CD8-positive, alpha-beta memory T cell (primary cell): ENCODE results near the gene ADAT3. TPM values are rescaled to one million over a fixed set of nuclear protein-coding genes. Genes with fewer than 3 reads are reported as not detected.
A peak's percentile ranks its signal among the peaks of the same experiment; 100 is the strongest.

Experiments
- CTCF ChIA-PET: fragments of 350-600 bp; sonication (Branson Sonifier 250); formaldehyde crosslinking; loops from one replicate; lab custom pipeline; 2021; ENCODE audit warnings: antibody characterized with exemption; lab: Charles Lee
- POLR2A ChIA-PET: fragments of 350-600 bp; sonication (Branson Sonifier 250); formaldehyde crosslinking; loops from one replicate; lab custom pipeline; 2021; ENCODE audit warnings: antibody characterized with exemption; lab: Charles Lee
- DNase-seq, 5 donors: peaks; one replicate each; pipeline versions ENCODE4 v3.0.0 to v3.0.0-alpha.2; 2020 to 2022; ENCODE audit warnings: mixed read lengths in 1 of 5
- H3K27ac ChIP-seq: one replicate; pipeline ENCODE4 v1.7.0; 2013; ENCODE audit warnings: low read depth, mild to moderate bottlenecking, low read length, moderate library complexity
- H3K27me3 ChIP-seq: 2 replicates; pipeline ENCODE4 v1.7.0; 2013; ENCODE audit warnings: low read length, mild to moderate bottlenecking; ENCODE audit not compliant: insufficient read depth, poor library complexity, severe bottlenecking
- H3K36me3 ChIP-seq: 2 replicates; pipeline ENCODE4 v1.7.0; 2013; ENCODE audit warnings: mild to moderate bottlenecking, low read length, moderate library complexity; ENCODE audit not compliant: insufficient read depth
- H3K4me1 ChIP-seq: 2 replicates; pipeline ENCODE4 v1.7.0; 2013; ENCODE audit warnings: mild to moderate bottlenecking, low read length, moderate library complexity; ENCODE audit not compliant: insufficient read depth
- H3K4me3 ChIP-seq: 2 replicates; pipeline ENCODE4 v1.7.0; 2013; ENCODE audit warnings: mild to moderate bottlenecking, low read length
- H3K9me3 ChIP-seq: 2 replicates; pipeline ENCODE4 v1.7.0; 2013; ENCODE audit warnings: mild to moderate bottlenecking, low read length
- H3K27ac Mint-ChIP-seq, 8 donors: one replicate each; pipeline ENCODE4 v1.8.0; 2020 to 2021; ENCODE audit warnings: mixed read lengths in 8 of 8, mild to moderate bottlenecking in 6 of 8, inconsistent platforms in 3 of 8, moderate library complexity in 3 of 8
- H3K27me3 Mint-ChIP-seq, 2 donors: one replicate each; pipeline ENCODE4 v1.8.0; 2020 to 2021; ENCODE audit warnings: mixed read lengths in 2 of 2, mild to moderate bottlenecking in 1 of 2, moderate library complexity in 1 of 2
- H3K36me3 Mint-ChIP-seq, 3 donors: one replicate each; pipeline ENCODE4 v1.8.0; 2020 to 2021; ENCODE audit warnings: mixed read lengths in 3 of 3, inconsistent platforms in 1 of 3, mild to moderate bottlenecking in 1 of 3
- H3K4me1 Mint-ChIP-seq, 3 donors: one replicate each; pipeline ENCODE4 v1.8.0; 2020 to 2021; ENCODE audit warnings: mixed read lengths in 3 of 3, inconsistent platforms in 1 of 3, mild to moderate bottlenecking in 1 of 3
- H3K4me3 Mint-ChIP-seq, 7 donors: one replicate each; pipeline ENCODE4 v1.8.0; 2020 to 2021; ENCODE audit warnings: mixed read lengths in 7 of 7, mild to moderate bottlenecking in 6 of 7, moderate library complexity in 4 of 7, inconsistent platforms in 2 of 7
- H3K9me3 Mint-ChIP-seq, 5 donors: one replicate each; pipeline ENCODE4 v1.8.0; 2020 to 2022; ENCODE audit warnings: mixed read lengths in 5 of 5, mild to moderate bottlenecking in 3 of 5, moderate library complexity in 2 of 5, inconsistent platforms in 1 of 5
- polyA plus RNA-seq: library from polyadenylated mRNA; unstranded; fragments of 300-500 nt; fragmentation: Illumina TruSeq; gene quantifications from one replicate; pipeline ENCODE4 v1.2.3, GENCODE V29; 2021
- total RNA-seq, 2 experiments: library from RNA; stranded (reverse); gene quantifications; one replicate each; pipeline ENCODE4 v1.2.3, GENCODE V29; 2021

Gene ADAT3
- total and polyA plus RNA-seq, 3 experiments from 2014 or later, result 4.6 to 6.6 (median 6.3) TPM

GRCh38 chr19:1910177-1910576, 5.0 kb downstream of the ADAT3 start:
- H3K36me3 Mint-ChIP-seq, result peaks cover 0 to 13% (median 0%) of the 10 kb centered on the region in 3 donors
- peak overlapping the region in 4 of 8 donors; percentile 15 to 93 (median 46) for H3K27ac Mint-ChIP-seq
- no peaks in the 10 kb centered on the region for H3K27me3 Mint-ChIP-seq
- H3K36me3 ChIP-seq, result no peaks in the 10 kb centered on the region
- no peak overlapping the region for H3K27ac ChIP-seq
- H3K9me3 Mint-ChIP-seq, result no peaks in the 10 kb centered on the region
- H3K27me3 ChIP-seq, result no peaks in the 10 kb centered on the region
- ChIA-PET POLR2A (no interaction called here), CTCF (interaction anchor here (1.0 kb wide), 1 partner anchor 57 kb away, joined by 3 read pairs; no protein-coding TSS in a partner anchor)
- H3K9me3 ChIP-seq, result no peaks in the 10 kb centered on the region
- no peak for DNase-seq
- peak overlapping the region in 3 of 7 donors; percentile 28 to 37 (median 28) for H3K4me3 Mint-ChIP-seq
- peaks cover 7% of the 10 kb centered on the region for H3K4me1 ChIP-seq
- H3K4me1 Mint-ChIP-seq, result peaks cover 20 to 37% (median 34%) of the 10 kb centered on the region in 3 donors
- no peak overlapping the region for H3K4me3 ChIP-seq

GRCh38 chr19:1911098-1911497, 5.9 kb downstream of the ADAT3 start:
- peak overlapping the region in 4 of 8 donors; percentile 12 to 93 (median 59) for H3K27ac Mint-ChIP-seq
- peak overlapping the region in 1 of 7 donors; percentile 63 for H3K4me3 Mint-ChIP-seq
- no peaks in the 10 kb centered on the region for H3K27me3 Mint-ChIP-seq
- H3K4me1 Mint-ChIP-seq, result peaks cover 15 to 31% (median 26%) of the 10 kb centered on the region in 3 donors
- peaks cover 0 to 10% (median 0%) of the 10 kb centered on the region in 3 donors for H3K36me3 Mint-ChIP-seq
- H3K27me3 ChIP-seq, result no peaks in the 10 kb centered on the region
- H3K27ac ChIP-seq, result no peak overlapping the region
- H3K4me1 ChIP-seq, result peaks cover under 1% of the 10 kb centered on the region
- ChIA-PET CTCF (interaction anchor here (1.2 to 1.5 kb wide), 2 partner anchors 8 to 17 kb away, joined by 3 read pairs; no protein-coding TSS in a partner anchor), POLR2A (no interaction called here)
- no peak overlapping the region for H3K4me3 ChIP-seq
- no peaks in the 10 kb centered on the region for H3K36me3 ChIP-seq
- DNase-seq, result no peak
- no peaks in the 10 kb centered on the region for H3K9me3 ChIP-seq
- no peaks in the 10 kb centered on the region for H3K9me3 Mint-ChIP-seq

GRCh38 chr19:1911995-1912394, 6.8 kb downstream of the ADAT3 start:
- H3K9me3 Mint-ChIP-seq, result no peaks in the 10 kb centered on the region
- no peak overlapping the region for H3K4me3 Mint-ChIP-seq
- ChIA-PET CTCF (interaction anchor here (1.2 to 1.5 kb wide), 3 partner anchors 9 to 86 kb away, joined by 3 read pairs; no protein-coding TSS in a partner anchor), POLR2A (no interaction called here)
- Histone ChIP-seq H3K9me3 (no peaks in the 10 kb centered on the region), H3K4me1 (no peaks in the 10 kb centered on the region), H3K27me3 (no peaks in the 10 kb centered on the region), H3K36me3 (no peaks in the 10 kb centered on the region), H3K27ac (no peak overlapping the region), H3K4me3 (no peak overlapping the region)
- H3K27ac Mint-ChIP-seq, result no peak overlapping the region
- no peaks in the 10 kb centered on the region for H3K27me3 Mint-ChIP-seq
- H3K36me3 Mint-ChIP-seq, result peaks cover 0 to 10% (median 0%) of the 10 kb centered on the region in 3 donors
- peaks cover 15 to 30% (median 26%) of the 10 kb centered on the region in 3 donors for H3K4me1 Mint-ChIP-seq
- no peak for DNase-seq

- POLR2A ChIA-PET, result no interaction called here
- CTCF ChIA-PET, result interaction anchor here (1.2 to 1.5 kb wide), 2 partner anchors 10 to 87 kb away, joined by 3 read pairs; no protein-coding TSS in a partner anchor
These were observed 7.7 kb downstream of the ADAT3 start for GRCh38 chr19:1912760-1913505.

GRCh38 chr19:1913781-1914577, 8.8 kb downstream of the ADAT3 start:
- no peak overlapping the region for H3K4me3 ChIP-seq
- H3K36me3 ChIP-seq, result no peaks in the 10 kb centered on the region
- CTCF ChIA-PET, result no interaction called here
- DNase-seq, result no peak
- H3K27me3 ChIP-seq, result no peaks in the 10 kb centered on the region
- no peak overlapping the region for H3K27ac ChIP-seq
- peaks cover 0 to 25% (median 0%) of the 10 kb centered on the region in 3 donors for H3K36me3 Mint-ChIP-seq
- H3K27me3 Mint-ChIP-seq, result no peaks in the 10 kb centered on the region
- peaks cover 14 to 24% (median 15%) of the 10 kb centered on the region in 3 donors for H3K4me1 Mint-ChIP-seq
- no peaks in the 10 kb centered on the region for H3K9me3 ChIP-seq
- POLR2A ChIA-PET, result no interaction called here
- H3K4me3 Mint-ChIP-seq, result peak overlapping the region in 1 of 7 donors; percentile 37
- no peaks in the 10 kb centered on the region for H3K9me3 Mint-ChIP-seq
- no peaks in the 10 kb centered on the region for H3K4me1 ChIP-seq
- H3K27ac Mint-ChIP-seq, result peak overlapping the region in 1 of 8 donors; percentile 77

More at GRCh38 chr19:1912760-1913505, 7.7 kb downstream of the ADAT3 start:
- no peaks in the 10 kb centered on the region for H3K27me3 Mint-ChIP-seq
- peak overlapping the region in 1 of 8 donors; percentile 77 for H3K27ac Mint-ChIP-seq
- DNase-seq, result no peak
- Histone ChIP-seq H3K9me3 (no peaks in the 10 kb centered on the region), H3K36me3 (no peaks in the 10 kb centered on the region), H3K27me3 (no peaks in the 10 kb centered on the region), H3K27ac (no peak overlapping the region), H3K4me3 (no peak overlapping the region), H3K4me1 (no peaks in the 10 kb centered on the region)
- H3K9me3 Mint-ChIP-seq, result no peaks in the 10 kb centered on the region
- peaks cover 0 to 15% (median 0%) of the 10 kb centered on the region in 3 donors for H3K36me3 Mint-ChIP-seq
- H3K4me1 Mint-ChIP-seq, result peaks cover 16 to 30% (median 23%) of the 10 kb centered on the region in 3 donors
- no peak overlapping the region for H3K4me3 Mint-ChIP-seq

GRCh38 chr19:1914826-1915341, 9.7 kb downstream of the ADAT3 start:
- CTCF ChIA-PET, result interaction anchor here (1.2 kb wide), 1 partner anchor 17 kb away, joined by 3 read pairs; no protein-coding TSS in a partner anchor
- H3K36me3 Mint-ChIP-seq, result peaks cover 0 to 28% (median 0%) of the 10 kb centered on the region in 3 donors
- H3K36me3 ChIP-seq, result no peaks in the 10 kb centered on the region

GRCh38 chr19:1917146-1917545, 11.9 kb downstream of the ADAT3 start:
- Histone ChIP-seq H3K4me1 (no peaks in the 10 kb centered on the region), H3K9me3 (no peaks in the 10 kb centered on the region), H3K4me3 (no peak overlapping the region), H3K27me3 (no peaks in the 10 kb centered on the region), H3K36me3 (no peaks in the 10 kb centered on the region), H3K27ac (no peak overlapping the region)
- H3K36me3 Mint-ChIP-seq, result peaks cover 0 to 38% (median 0%) of the 10 kb centered on the region in 3 donors
- peaks cover 0 to 1% (median 0%) of the 10 kb centered on the region in 3 donors for H3K4me1 Mint-ChIP-seq
- ChIA-PET CTCF (no interaction called here), POLR2A (no interaction called here)
- no peak overlapping the region for H3K4me3 Mint-ChIP-seq
- H3K27me3 Mint-ChIP-seq, result no peaks in the 10 kb centered on the region
- no peak for DNase-seq
- H3K27ac Mint-ChIP-seq, result peak overlapping the region in 2 of 8 donors; percentile 21 to 46
- no peaks in the 10 kb centered on the region for H3K9me3 Mint-ChIP-seq

More at GRCh38 chr19:1914826-1915341, 9.7 kb downstream of the ADAT3 start:
- H3K9me3 Mint-ChIP-seq, result no peaks in the 10 kb centered on the region
- no peak overlapping the region for H3K27ac Mint-ChIP-seq
- no peaks in the 10 kb centered on the region for H3K4me1 ChIP-seq
- H3K27ac ChIP-seq, result no peak overlapping the region
- POLR2A ChIA-PET, result no interaction called here
- H3K4me3 Mint-ChIP-seq, result no peak overlapping the region
- H3K4me1 Mint-ChIP-seq, result peaks cover 5 to 15% (median 6%) of the 10 kb centered on the region in 3 donors
- H3K9me3 ChIP-seq, result no peaks in the 10 kb centered on the region
- no peaks in the 10 kb centered on the region for H3K27me3 Mint-ChIP-seq
- no peak for DNase-seq
- H3K27me3 ChIP-seq, result no peaks in the 10 kb centered on the region
- no peak overlapping the region for H3K4me3 ChIP-seq
